HL-60 (cell line): ENCODE data around the gene TANGO2.

ENCODE experiments used
- DNase-seq, 2 experiments: peaks; one replicate each; pipeline ENCODE4 v3.0.0-alpha.2; 2010 to 2020; ENCODE audit warnings: low read depth in 1 of 2, low spot score in 1 of 2
- H3K27ac ChIP-seq: fragments of 250-450 bp; sonication (Bioruptor Pico); replicated peaks from 2 replicates; pipeline ENCODE4 v1.5.1; 2020; ENCODE audit warnings: mild to moderate bottlenecking, moderate library complexity
- H3K27me3 ChIP-seq: fragments of 250-450 bp; sonication (Bioruptor Pico); 2 replicates; pipeline ENCODE4 v1.5.1; 2021; ENCODE audit warnings: mild to moderate bottlenecking, moderate library complexity; ENCODE audit not compliant: insufficient read depth, poor library complexity, severe bottlenecking
- H3K4me3 ChIP-seq: replicated peaks from 2 replicates; pipeline ENCODE4 v1.5.1; 2011; ENCODE audit warnings: mild to moderate bottlenecking, control low read depth, low read length; ENCODE audit not compliant: insufficient read depth
- CTCF ChIP-seq: IDR thresholded peaks from one replicate; pipeline ENCODE4 v1.5.1; 2011; ENCODE audit warnings: low read length, control low read depth, inconsistent platforms; ENCODE audit not compliant: insufficient read depth
- GABPA ChIP-seq: IDR thresholded peaks from 2 replicates; pipeline ENCODE4 v1.6.1; 2012; ENCODE audit warnings: low read depth
- POLR2AphosphoS5 ChIP-seq: IDR thresholded peaks from 2 replicates; pipeline ENCODE4 v1.6.1; 2012; ENCODE audit warnings: low read depth
- REST ChIP-seq: IDR thresholded peaks from 2 replicates; pipeline ENCODE4 v1.6.1; 2012; ENCODE audit warnings: low read depth; ENCODE audit not compliant: insufficient replicate concordance
- SPI1 ChIP-seq: IDR thresholded peaks from 2 replicates; pipeline ENCODE4 v1.6.1; 2012; ENCODE audit warnings: low read depth, mild to moderate bottlenecking, borderline replicate concordance

Gene TANGO2

GRCh38 chr22:20015187-20015625 lies 5.7 kb upstream of the TANGO2 start:
- no peak overlapping the region for H3K4me3 ChIP-seq
- no peak for DNase-seq
- TF ChIP-seq CTCF (no peak), SPI1 (no peak), GABPA (no peak), POLR2AphosphoS5 (no peak), REST (no peak)
- H3K27me3 ChIP-seq, result peaks cover 6% of the 10 kb centered on the region
- no peak overlapping the region for H3K27ac ChIP-seq

GRCh38 chr22:20015971-20016733 lies 4.8 kb upstream of the TANGO2 start:
- TF ChIP-seq REST (no peak), CTCF (no peak), POLR2AphosphoS5 (no peak), GABPA (no peak), SPI1 (no peak)
- peak in 1 of 2 experiments; percentile 15 for DNase-seq
- H3K27ac ChIP-seq, result no peak overlapping the region
- peak overlapping the region; percentile 75 for H3K4me3 ChIP-seq
- H3K27me3 ChIP-seq, result peaks cover 6% of the 10 kb centered on the region

GRCh38 chr22:20016734-20017621 lies 3.9 kb upstream of the TANGO2 start, which contains the start of gene ARVCF:
ARVCF (minus strand) TSS chr22:20016823; CDS start chr22:19990794, 26,029 bp downstream.
- Histone ChIP-seq H3K27me3 (peaks cover 6% of the 10 kb centered on the region), H3K27ac (no peak within 1 kb of the TSS), H3K4me3 (peak within 1 kb of the TSS; percentile 75)
- DNase-seq, result peak; percentile 83 to 88
- TF ChIP-seq POLR2AphosphoS5 (no peak), SPI1 (no peak), GABPA (no peak), CTCF (no peak), REST (no peak)
